ENCODE results near the gene KLRG1.

KLRG1 gene

DNA sequence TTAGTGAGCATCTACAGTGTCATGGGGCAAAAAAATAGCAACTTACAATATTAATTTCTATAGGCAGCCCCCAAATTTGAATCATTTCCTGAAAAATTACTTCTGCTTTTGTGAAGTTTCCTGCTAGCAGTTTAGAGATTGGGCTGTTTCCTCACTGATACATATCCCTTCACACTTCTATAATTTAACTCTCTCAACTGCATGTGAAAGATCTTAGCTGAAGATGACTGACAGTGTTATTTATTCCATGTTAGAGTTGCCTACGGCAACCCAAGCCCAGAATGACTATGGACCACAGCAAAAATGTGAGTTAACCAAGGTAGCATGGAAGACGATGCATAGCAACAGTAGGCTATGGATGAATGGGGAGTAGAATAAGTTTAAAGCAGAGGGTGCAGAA is at the start of gene KLRG1:
Gene KLRG1, plus strand, starts transcription at position 134 of the 400 bp plus-strand sequence. Its CDS starts 90 bp downstream, at position 224.
- H3K4me3 ChIP-seq (ENCODE audit: control insufficient read depth, low read depth, low read length): no peak within 1 kb of the TSS
- TF ChIP-seq, protein P1, sequence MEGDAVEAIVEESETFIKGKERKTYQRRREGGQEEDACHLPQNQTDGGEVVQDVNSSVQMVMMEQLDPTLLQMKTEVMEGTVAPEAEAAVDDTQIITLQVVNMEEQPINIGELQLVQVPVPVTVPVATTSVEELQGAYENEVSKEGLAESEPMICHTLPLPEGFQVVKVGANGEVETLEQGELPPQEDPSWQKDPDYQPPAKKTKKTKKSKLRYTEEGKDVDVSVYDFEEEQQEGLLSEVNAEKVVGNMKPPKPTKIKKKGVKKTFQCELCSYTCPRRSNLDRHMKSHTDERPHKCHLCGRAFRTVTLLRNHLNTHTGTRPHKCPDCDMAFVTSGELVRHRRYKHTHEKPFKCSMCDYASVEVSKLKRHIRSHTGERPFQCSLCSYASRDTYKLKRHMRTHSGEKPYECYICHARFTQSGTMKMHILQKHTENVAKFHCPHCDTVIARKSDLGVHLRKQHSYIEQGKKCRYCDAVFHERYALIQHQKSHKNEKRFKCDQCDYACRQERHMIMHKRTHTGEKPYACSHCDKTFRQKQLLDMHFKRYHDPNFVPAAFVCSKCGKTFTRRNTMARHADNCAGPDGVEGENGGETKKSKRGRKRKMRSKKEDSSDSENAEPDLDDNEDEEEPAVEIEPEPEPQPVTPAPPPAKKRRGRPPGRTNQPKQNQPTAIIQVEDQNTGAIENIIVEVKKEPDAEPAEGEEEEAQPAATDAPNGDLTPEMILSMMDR (conservative IDR thresholded peaks at IDR 0.05; ENCODE audit: control insufficient read depth, insufficient read depth, low read depth, low read length): no peak
- DNase-seq (ENCODE audit: low read depth): no peak

GRCh38 chr12:8941691-8942478 is 47.5 kb upstream of the KLRG1 start:
- TF ChIP-seq, protein P1 (conservative IDR thresholded peaks at IDR 0.05; ENCODE audit: control insufficient read depth, insufficient read depth, low read depth, low read length): no peak
- H3K4me3 ChIP-seq (ENCODE audit: control insufficient read depth, low read depth, low read length): no peak overlapping the region
- DNase-seq (ENCODE audit: low read depth): no peak

DNA sequence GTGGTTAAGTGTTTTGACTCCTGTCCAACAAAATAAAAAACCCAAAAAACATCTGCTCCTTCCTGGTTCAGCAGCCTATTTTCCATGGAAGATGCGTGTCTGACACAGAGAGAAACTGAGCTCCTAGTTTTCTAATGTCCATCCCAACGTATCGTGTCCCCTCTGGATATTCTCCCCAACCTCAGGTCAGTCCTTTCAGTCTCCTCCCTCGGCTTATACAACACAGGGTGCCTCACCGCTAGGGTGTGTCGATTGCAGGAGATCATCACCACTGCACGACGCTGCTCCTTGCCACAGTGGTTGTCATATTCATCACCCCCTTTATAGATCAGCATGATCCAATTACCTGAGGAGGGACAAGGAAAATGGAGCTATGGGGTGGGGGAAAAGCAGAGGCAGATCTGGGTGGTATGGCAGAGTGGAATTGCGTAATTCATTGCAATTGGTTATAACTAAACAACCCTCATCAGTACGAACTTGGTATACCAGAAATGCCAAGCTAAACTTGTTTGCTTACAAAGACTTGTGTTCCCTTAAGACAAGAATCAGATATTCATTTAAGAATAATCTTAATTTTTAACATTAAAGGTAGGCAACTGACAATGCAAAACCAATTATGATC is 45.7 kb upstream of the KLRG1 start:
- no peak for DNase-seq (ENCODE audit: low read depth)
- no peak overlapping the region for H3K4me3 ChIP-seq (ENCODE audit: control insufficient read depth, low read depth, low read length)
- TF ChIP-seq, protein P1 (conservative IDR thresholded peaks at IDR 0.05; ENCODE audit: control insufficient read depth, insufficient read depth, low read depth, low read length): no peak

DNA sequence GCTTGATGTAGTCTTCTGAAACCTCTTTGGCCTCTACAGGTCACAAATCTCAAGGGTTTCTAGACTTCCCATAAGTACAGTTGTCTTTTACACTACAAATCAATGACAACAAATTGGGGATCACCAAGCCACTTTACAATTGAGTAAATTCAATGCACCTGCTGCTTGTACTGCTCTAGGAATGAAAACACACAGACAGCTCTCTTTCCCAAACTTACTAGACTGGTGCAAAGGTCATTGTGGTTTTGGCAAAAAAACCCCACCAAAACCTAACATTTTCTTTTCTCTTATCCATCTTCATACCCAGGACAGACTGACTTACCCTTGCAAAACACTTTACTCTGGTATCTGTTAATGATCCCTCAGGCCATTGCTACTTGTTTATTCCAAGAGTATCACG is 42.6 kb upstream of the KLRG1 start:
- TF ChIP-seq, protein P1 (conservative IDR thresholded peaks at IDR 0.05; ENCODE audit: control insufficient read depth, insufficient read depth, low read depth, low read length): no peak
- H3K4me3 ChIP-seq (ENCODE audit: control insufficient read depth, low read depth, low read length): no peak overlapping the region
- DNase-seq (ENCODE audit: low read depth): no peak

DNA sequence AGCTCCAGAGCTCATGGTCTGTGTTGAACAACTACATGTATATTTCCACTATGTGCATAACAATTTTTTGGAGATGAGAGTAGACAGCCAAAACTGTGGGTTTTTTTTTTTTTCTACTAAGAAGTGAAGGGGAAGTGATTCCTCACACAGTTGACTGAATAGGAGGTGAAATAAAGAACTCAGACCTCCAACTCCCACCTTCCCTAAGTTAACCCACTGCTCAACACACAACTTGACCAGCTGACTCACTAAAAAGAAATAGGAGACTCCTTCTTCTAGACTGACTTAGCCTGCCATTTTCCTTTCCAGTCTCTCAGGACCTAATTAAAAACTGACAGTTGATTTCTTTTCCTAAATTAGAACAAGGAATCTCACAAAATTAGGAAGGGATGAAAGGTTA is 41.6 kb upstream of the KLRG1 start:
- peak overlapping the region; percentile 99 for H3K4me3 ChIP-seq (ENCODE audit: control insufficient read depth, low read depth, low read length)
- DNase-seq (ENCODE audit: low read depth): no peak
- TF ChIP-seq, protein P1 (conservative IDR thresholded peaks at IDR 0.05; ENCODE audit: control insufficient read depth, insufficient read depth, low read depth, low read length): no peak

DNA sequence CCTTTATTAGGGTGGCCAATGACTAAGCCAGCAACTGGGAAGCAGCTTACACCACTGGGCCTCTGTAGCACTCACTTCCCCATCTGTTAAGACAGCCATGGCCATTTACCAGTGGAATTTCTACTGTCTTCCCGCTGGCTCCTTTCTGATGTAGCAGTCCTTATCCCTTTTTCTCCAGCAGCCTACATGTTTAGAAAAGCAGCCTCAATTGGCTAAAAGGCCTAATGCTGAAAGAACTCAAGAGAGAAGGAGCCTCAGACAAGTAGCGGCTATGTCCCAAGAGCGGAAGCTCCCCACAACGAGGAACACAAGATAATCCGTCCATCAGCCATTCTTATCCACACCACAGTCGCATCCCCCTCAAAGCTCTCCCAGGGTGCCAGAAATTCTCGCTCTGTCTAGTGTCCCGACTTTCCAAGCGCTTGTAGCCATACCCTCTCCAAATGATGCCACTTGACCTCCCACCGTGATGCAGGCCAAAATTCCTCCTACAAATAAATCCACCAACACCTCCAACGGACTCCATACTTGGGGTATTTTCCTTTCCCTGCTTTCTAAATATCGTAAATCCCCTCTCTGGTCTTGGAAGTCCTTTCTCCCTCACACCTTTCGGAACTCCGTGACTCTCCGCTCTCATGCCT is 40.5 kb upstream of the KLRG1 start:
- H3K4me3 ChIP-seq (ENCODE audit: control insufficient read depth, low read depth, low read length): peak overlapping the region; percentile 99
- TF ChIP-seq, protein P1 (conservative IDR thresholded peaks at IDR 0.05; ENCODE audit: control insufficient read depth, insufficient read depth, low read depth, low read length): no peak
- peak; percentile 41 for DNase-seq (ENCODE audit: low read depth)
